ENCODE data around the gene PIGU.

PIGU gene

DNA sequence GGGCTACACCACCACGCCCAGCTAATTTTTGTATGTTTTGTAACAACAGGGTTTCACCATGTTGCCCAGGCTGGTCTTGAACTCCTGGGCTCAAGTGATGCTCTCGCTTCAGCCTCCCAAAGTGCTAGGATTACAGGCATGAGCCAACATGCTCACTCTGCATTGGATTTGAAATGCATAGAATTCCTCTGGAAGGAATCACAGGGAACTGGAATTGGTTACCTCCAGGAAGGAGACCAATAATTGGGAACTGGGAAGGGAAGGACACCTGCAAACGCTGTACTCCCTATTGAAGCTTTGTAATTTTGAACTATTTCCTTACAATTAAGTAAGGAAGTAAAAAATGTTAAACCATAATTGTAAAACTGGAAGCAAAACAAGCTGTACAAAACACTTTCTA is 14.9 kb upstream of the PIGU start:
- TF ChIP-seq, protein P1, sequence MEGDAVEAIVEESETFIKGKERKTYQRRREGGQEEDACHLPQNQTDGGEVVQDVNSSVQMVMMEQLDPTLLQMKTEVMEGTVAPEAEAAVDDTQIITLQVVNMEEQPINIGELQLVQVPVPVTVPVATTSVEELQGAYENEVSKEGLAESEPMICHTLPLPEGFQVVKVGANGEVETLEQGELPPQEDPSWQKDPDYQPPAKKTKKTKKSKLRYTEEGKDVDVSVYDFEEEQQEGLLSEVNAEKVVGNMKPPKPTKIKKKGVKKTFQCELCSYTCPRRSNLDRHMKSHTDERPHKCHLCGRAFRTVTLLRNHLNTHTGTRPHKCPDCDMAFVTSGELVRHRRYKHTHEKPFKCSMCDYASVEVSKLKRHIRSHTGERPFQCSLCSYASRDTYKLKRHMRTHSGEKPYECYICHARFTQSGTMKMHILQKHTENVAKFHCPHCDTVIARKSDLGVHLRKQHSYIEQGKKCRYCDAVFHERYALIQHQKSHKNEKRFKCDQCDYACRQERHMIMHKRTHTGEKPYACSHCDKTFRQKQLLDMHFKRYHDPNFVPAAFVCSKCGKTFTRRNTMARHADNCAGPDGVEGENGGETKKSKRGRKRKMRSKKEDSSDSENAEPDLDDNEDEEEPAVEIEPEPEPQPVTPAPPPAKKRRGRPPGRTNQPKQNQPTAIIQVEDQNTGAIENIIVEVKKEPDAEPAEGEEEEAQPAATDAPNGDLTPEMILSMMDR (conservative IDR thresholded peaks at IDR 0.05; ENCODE audit: low read depth, low read length), result no peak
- H3K4me3 ChIP-seq (ENCODE audit: low read length), result no peak overlapping the region
- DNase-seq (ENCODE audit: low read depth), result no peak

DNA sequence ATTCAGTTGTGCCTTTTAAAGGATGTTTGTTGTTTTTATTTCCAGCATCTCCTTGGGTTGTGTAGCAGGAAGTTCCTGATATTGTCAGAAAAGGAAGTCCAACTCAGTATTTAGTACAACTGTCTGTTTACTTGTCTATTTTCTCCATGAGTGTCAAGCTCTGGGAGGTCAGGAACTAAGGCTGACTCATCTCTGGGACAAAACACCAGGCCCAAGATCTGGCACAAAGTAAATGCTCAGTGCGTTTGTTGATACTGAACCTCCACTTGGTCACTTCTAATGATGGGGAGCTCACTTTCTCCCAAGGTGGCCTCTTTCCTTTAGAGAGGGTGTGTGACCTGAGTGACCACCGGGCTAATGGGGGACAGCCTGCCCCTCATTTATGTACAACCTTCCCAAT is 12.6 kb upstream of the PIGU start:
- DNase-seq (ENCODE audit: low read depth), result no peak
- TF ChIP-seq, protein P1 (conservative IDR thresholded peaks at IDR 0.05; ENCODE audit: low read depth, low read length), result no peak
- H3K4me3 ChIP-seq (ENCODE audit: low read length), result no peak overlapping the region

DNA sequence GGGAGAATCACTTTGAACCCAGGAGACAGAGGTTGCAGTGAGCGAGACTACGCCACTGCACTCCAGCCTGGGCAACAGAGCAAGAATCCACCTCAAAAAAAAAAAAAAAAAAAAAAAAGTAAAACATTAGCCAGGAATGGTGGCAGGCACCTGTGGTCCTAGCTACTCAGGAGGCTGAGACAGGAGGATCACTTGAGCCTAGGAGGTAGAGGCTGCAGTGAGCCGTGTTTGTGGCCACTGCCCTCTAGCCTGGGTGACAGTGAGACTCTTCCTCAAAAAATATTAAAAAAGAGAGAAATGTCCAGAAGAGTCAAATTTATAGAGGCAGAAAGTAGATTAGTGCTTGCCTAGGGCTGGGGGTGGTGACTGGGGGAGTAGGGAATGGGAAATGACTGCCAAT is 6.8 kb upstream of the PIGU start:
- H3K4me3 ChIP-seq (ENCODE audit: low read length), result no peak overlapping the region
- TF ChIP-seq, protein P1 (conservative IDR thresholded peaks at IDR 0.05; ENCODE audit: low read depth, low read length), result no peak
- DNase-seq (ENCODE audit: low read depth), result no peak

DNA sequence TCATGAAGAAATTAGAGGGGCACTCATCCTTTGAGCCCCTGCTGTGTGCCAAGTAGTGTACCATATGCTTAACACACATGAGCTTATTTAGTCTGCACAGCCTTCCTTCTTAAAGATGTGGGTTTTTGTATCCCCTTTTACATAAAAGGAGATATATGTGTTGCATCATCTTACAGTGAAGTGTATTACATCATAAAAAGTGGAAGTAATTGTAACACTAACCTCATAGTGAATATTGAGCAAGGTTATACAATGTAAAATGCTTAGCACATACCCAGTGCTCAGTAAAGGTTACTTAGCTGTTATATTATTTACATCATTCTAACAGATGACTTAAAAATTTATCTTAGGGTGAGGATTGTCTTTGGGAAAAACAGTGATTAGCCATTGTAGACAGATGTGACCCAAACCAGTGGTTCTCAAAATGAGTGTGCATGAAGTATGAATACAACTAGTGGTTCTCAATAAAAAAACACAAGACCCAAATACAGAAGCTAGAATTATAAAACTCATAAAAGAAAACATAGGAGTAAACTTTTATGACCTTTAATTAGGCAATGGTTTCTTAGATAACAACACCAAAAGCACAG is 3.8 kb upstream of the PIGU start:
- no peak for DNase-seq (ENCODE audit: low read depth)
- TF ChIP-seq, protein P1 (conservative IDR thresholded peaks at IDR 0.05; ENCODE audit: low read depth, low read length), result no peak
- H3K4me3 ChIP-seq (ENCODE audit: low read length), result no peak overlapping the region

DNA sequence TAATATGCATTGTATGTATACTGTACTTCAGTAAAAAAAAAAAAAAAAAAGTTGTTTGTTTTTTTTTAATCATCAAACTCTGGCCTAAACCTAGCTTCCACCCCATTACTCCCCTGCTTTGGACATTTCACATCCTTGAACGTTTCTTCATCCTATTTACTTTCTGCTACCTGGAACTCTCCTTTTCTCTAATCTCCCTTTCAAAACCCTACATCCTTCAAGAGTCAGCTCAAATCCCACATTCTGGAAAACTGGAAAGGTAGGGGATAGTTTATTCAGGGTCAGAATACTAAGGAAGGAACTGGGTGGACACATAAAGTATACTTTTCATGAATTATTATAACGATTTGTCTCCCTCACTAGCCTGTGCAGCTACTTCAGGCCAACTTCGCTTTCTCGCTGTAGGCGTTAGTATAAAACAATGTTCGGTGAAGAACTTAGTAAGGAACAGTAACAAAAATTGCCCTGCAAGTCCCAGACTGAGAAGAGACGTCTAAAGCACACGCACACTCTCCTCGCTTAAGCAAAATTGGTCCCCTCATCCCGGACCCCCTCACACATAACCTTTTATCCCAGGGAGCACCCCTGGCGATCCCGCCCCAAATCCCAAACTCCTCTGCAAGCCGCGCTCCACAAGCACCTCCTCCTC is 775 bp downstream of the PIGU start:
- H3K4me3 ChIP-seq (ENCODE audit: low read length), result peak overlapping the region; percentile 82
- TF ChIP-seq, protein P1 (conservative IDR thresholded peaks at IDR 0.05; ENCODE audit: low read depth, low read length), result no peak
- no peak for DNase-seq (ENCODE audit: low read depth)

DNA sequence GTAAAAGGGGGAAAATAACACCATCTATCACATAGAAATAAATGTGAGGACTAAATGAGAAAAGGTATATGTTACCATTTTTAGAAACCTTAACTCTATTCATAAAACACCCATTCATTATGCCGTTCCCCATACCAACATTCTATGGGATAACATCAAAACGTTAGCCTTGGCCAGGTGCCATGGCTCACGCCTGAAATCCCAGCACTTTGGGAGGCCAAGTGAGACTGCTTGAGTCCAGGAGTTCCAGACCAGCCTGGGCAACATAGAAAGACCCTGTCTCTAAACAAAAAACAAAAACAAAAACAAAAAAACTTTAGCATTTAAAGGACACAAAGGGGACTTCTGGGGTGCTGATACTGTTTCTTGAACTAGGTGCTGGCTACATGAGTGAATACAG is 1.3 kb downstream of the PIGU start:
- no peak overlapping the region for H3K4me3 ChIP-seq (ENCODE audit: low read length)
- TF ChIP-seq, protein P1 (conservative IDR thresholded peaks at IDR 0.05; ENCODE audit: low read depth, low read length), result no peak
- no peak for DNase-seq (ENCODE audit: low read depth)

DNA sequence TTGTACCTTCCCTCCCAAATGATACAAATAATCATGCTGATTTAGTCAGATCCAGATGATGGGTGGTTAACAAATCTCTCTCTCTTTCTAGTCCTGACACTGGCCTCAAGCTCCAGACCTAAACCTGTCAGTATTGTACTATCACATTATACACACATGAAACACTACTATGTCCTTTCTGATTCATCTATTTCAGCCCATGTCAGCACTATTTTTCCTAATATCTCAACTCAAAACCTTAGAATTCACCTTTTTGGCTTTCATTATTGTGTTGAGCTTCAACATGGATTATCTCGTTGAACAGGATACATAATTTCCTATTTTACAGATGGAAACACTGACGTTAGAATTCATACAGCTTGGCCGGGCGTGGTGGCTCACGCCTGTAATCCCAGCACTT is 3.5 kb downstream of the PIGU start:
- no peak overlapping the region for H3K4me3 ChIP-seq (ENCODE audit: low read length)
- TF ChIP-seq, protein P1 (conservative IDR thresholded peaks at IDR 0.05; ENCODE audit: low read depth, low read length), result no peak

More for the DNA sequence above, 3.5 kb downstream of the PIGU start:
- no peak for DNase-seq (ENCODE audit: low read depth)

Measured in retinal pigment epithelial cell (primary cell).